WTC11 (cell line): ENCODE data around the gene TNS3.

Experiments used
- CDX4 ChIP-seq: fragments of 250-450 bp; sonication (Bioruptor Pico); IDR thresholded peaks from 2 replicates; pipeline ENCODE4 v1.9.0; 2021; ENCODE audit warnings: moderate library complexity, mild to moderate bottlenecking, inconsistent platforms, borderline replicate concordance
- CTCF ChIP-seq: fragments of 200-600 bp; IDR thresholded peaks from 2 replicates; pipeline ENCODE4 v1.8.0; 2022; ENCODE audit warnings: antibody characterized with exemption
- E2F5 ChIP-seq: sonication (generic); formaldehyde crosslinking; IDR thresholded peaks from 2 replicates; pipeline ENCODE4 v1.8.1; 2022; ENCODE audit warnings: mild to moderate bottlenecking, moderate library complexity, missing genetic modification reagents
- JUN ChIP-seq: sonication (generic); formaldehyde crosslinking; IDR thresholded peaks from 2 replicates; pipeline ENCODE4 v1.8.0; 2023; ENCODE audit warnings: mild to moderate bottlenecking, missing genetic modification reagents
- MAX ChIP-seq: sonication (generic); formaldehyde crosslinking; IDR thresholded peaks from 2 replicates; pipeline ENCODE4 v1.8.0; 2022; ENCODE audit warnings: mild to moderate bottlenecking, missing genetic modification reagents
- NR2C2 ChIP-seq: sonication (generic); formaldehyde crosslinking; IDR thresholded peaks from 2 replicates; pipeline ENCODE4 v1.8.0; 2022; ENCODE audit warnings: mild to moderate bottlenecking, missing genetic modification reagents

GRCh38 chr7:47496056-47496665, 85.8 kb downstream of the TNS3 start:
- TF ChIP-seq CDX4 (CRISPR knock-in tag) (no peak), JUN (no peak), NR2C2 (CRISPR knock-in tag) (no peak), E2F5 (CRISPR knock-in tag) (no peak), CTCF (no peak), MAX (CRISPR knock-in tag) (no peak)
